GM21529 (cell line): ENCODE data around the gene HIVEP1.

Experiments used
- ATAC-seq: cut with Tn5 transposase; IDR thresholded peaks from one replicate; pipeline ENCODE4 v1.9.1; 2021; ENCODE audit not compliant: unreplicated experiment

HIVEP1 gene

GRCh38 chr6:12017263-12017662 is 5.2 kb downstream of the HIVEP1 start:
- ATAC-seq = no peak

- ATAC-seq = no peak
Measured at GRCh38 chr6:12017876-12018401, 5.8 kb downstream of the HIVEP1 start.

- no peak for ATAC-seq
Measured at GRCh38 chr6:12020187-12020791, 8.2 kb downstream of the HIVEP1 start.

GRCh38 chr6:12022481-12022880 is 10.4 kb downstream of the HIVEP1 start:
- no peak for ATAC-seq

- ATAC-seq = no peak
Measured at GRCh38 chr6:12022953-12023388, 10.9 kb downstream of the HIVEP1 start.

- ATAC-seq = no peak
Measured at GRCh38 chr6:12024216-12024615, 12.1 kb downstream of the HIVEP1 start.

- ATAC-seq = no peak
Measured at GRCh38 chr6:12024699-12025434, 12.8 kb downstream of the HIVEP1 start.

- no peak for ATAC-seq
Measured at GRCh38 chr6:12026120-12026519, 14.0 kb downstream of the HIVEP1 start.

- ATAC-seq = no peak
Measured at GRCh38 chr6:12026833-12027232, 14.7 kb downstream of the HIVEP1 start.

GRCh38 chr6:12028213-12028612 is 16.1 kb downstream of the HIVEP1 start:
- no peak for ATAC-seq

- ATAC-seq = no peak
Measured at GRCh38 chr6:12029979-12030737, 18.0 kb downstream of the HIVEP1 start.

- no peak for ATAC-seq
Measured at GRCh38 chr6:12030993-12031550, 19.0 kb downstream of the HIVEP1 start.

- ATAC-seq = no peak
Measured at GRCh38 chr6:12032783-12033573, 20.9 kb downstream of the HIVEP1 start.

- ATAC-seq = no peak
Measured at GRCh38 chr6:12033770-12034169, 21.7 kb downstream of the HIVEP1 start.

- no peak for ATAC-seq
Measured at GRCh38 chr6:12034349-12034748, 22.2 kb downstream of the HIVEP1 start.

- ATAC-seq = no peak
Measured at GRCh38 chr6:12034837-12035236, 22.7 kb downstream of the HIVEP1 start.

- ATAC-seq = no peak
Measured at GRCh38 chr6:12036766-12037165, 24.7 kb downstream of the HIVEP1 start.

GRCh38 chr6:12037798-12038197 is 25.7 kb downstream of the HIVEP1 start:
- ATAC-seq = no peak

- no peak for ATAC-seq
Measured at GRCh38 chr6:12039540-12040459, 27.7 kb downstream of the HIVEP1 start.

GRCh38 chr6:12047304-12047703 is 35.2 kb downstream of the HIVEP1 start:
- ATAC-seq = no peak
